Gastroesophageal sphincter (tissue), 4 donors: ENCODE results near the gene ZNF345. TPM values are rescaled to one million over a fixed set of nuclear protein-coding genes. Genes with fewer than 3 reads are reported as not detected.

Experiments used
- ATAC-seq: fragments of 150-250 bp; one replicate; pipeline ENCODE4 v1.9.1; 2016; ENCODE audit warnings: mild to moderate bottlenecking, moderate library complexity
- H3K27ac ChIP-seq, 4 donors: fragments of 200-600 bp; sonication (generic) in 3 of 4; 1 replicate in 3 of 4; 2 replicates in 1 of 4; pipeline ENCODE4 v1.5.1; 2016 to 2019
- H3K27me3 ChIP-seq: fragments of 200-600 bp; sonication (generic); one replicate; pipeline ENCODE4 v1.5.1; 2019
- H3K36me3 ChIP-seq, 2 donors: fragments of 200-600 bp; sonication (generic); one replicate each; pipeline ENCODE4 v1.5.1; 2019; ENCODE audit warnings: control low read depth in 1 of 2
- H3K4me1 ChIP-seq, 3 donors: fragments of 200-600 bp; sonication (generic); 1 replicate in 2 of 3; 2 replicates in 1 of 3; pipeline ENCODE4 v1.5.1; 2016 to 2019; ENCODE audit warnings: control low read depth in 2 of 3
- H3K4me3 ChIP-seq, 2 donors: fragments of 200-600 bp; sonication (generic); one replicate each; pipeline ENCODE4 v1.5.1; 2019; ENCODE audit warnings: mild to moderate bottlenecking in 1 of 2, moderate library complexity in 1 of 2
- H3K9me3 ChIP-seq, 3 donors: fragments of 200-600 bp; sonication (generic); one replicate each; pipeline ENCODE4 v1.5.1; 2017 to 2019; ENCODE audit warnings: control low read depth in 2 of 3
- EP300 ChIP-seq: sonication (generic); formaldehyde crosslinking; IDR thresholded peaks from one replicate; pipeline ENCODE4 v1.6.1; 2017; ENCODE audit warnings: antibody characterized with exemption, mild to moderate bottlenecking
- POLR2A ChIP-seq, 2 donors: fragments of 450-650 bp; IDR thresholded peaks; one replicate each; pipeline ENCODE4 v1.6.1; 2017; ENCODE audit warnings: antibody characterized with exemption in 2 of 2, mild to moderate bottlenecking in 2 of 2, moderate library complexity in 1 of 2
- POLR2AphosphoS5 ChIP-seq: sonication (generic); formaldehyde crosslinking; IDR thresholded peaks from one replicate; pipeline ENCODE4 v1.6.1; 2017; ENCODE audit warnings: antibody characterized with exemption
- WGBS, 2 donors: methylation state at CpG; one replicate each; pipeline ENCODE4 v1.1.5; 2018; ENCODE audit warnings: low coverage in 1 of 2; 5-methylcytosine and 5-hydroxymethylcytosine counted together
- total RNA-seq, 4 donors: library from RNA; depleted of rRNA; stranded (reverse); fragments of >200 nt; gene quantifications; one replicate each; pipeline ENCODE4 v1.1.0, GENCODE V29; 2016
- TF ChIP-seq, protein P1 (sequence below), 4 experiments: fragments of 200-600 bp in 2 of 4; fragments of 450-650 bp in 2 of 4; sonication (generic) in 1 of 4; IDR thresholded peaks; one replicate each; pipeline ENCODE4 v1.5.1; 2017 to 2019; ENCODE audit warnings: antibody characterized with exemption in 4 of 4, mild to moderate bottlenecking in 2 of 4, moderate library complexity in 2 of 4

Gene ZNF345
- total RNA-seq, 4 donors from 2014 or later = 3.9 to 7.8 (median 5.7) TPM

DNA sequence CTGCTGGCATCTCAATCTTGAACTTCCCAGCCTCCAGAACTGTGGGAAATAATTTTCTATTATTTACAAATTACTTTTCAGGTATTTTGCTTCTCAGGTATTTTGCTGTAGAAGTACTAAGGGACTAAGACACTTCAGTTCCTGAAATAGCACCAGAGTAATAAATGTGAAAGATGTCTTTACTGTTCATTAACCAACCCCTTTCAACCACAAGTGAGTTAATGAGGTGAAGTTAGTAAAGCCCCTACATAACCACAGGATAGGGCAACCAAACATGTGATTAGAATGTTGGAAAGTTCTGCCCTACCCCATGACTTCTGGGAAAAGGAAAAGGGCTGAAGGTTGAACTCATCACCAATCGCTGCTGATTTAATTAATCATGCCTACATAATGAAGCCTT, 2.7 kb upstream of the ZNF345 start:
- TF ChIP-seq, protein P1, sequence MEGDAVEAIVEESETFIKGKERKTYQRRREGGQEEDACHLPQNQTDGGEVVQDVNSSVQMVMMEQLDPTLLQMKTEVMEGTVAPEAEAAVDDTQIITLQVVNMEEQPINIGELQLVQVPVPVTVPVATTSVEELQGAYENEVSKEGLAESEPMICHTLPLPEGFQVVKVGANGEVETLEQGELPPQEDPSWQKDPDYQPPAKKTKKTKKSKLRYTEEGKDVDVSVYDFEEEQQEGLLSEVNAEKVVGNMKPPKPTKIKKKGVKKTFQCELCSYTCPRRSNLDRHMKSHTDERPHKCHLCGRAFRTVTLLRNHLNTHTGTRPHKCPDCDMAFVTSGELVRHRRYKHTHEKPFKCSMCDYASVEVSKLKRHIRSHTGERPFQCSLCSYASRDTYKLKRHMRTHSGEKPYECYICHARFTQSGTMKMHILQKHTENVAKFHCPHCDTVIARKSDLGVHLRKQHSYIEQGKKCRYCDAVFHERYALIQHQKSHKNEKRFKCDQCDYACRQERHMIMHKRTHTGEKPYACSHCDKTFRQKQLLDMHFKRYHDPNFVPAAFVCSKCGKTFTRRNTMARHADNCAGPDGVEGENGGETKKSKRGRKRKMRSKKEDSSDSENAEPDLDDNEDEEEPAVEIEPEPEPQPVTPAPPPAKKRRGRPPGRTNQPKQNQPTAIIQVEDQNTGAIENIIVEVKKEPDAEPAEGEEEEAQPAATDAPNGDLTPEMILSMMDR (IDR thresholded peaks at IDR 0.05) = no peak
- no peak for TF ChIP-seq EP300
- no peak for TF ChIP-seq POLR2AphosphoS5
- TF ChIP-seq POLR2A (IDR thresholded peaks at IDR 0.05) = no peak
- no peaks in the 10 kb centered on the region for H3K9me3 ChIP-seq
- H3K4me3 ChIP-seq = no peak overlapping the region
- H3K27me3 ChIP-seq = no peaks in the 10 kb centered on the region
- H3K4me1 ChIP-seq = peaks cover 0 to 35% (median 12%) of the 10 kb centered on the region in 3 donors
- WGBS, 2 donors = 78 to 100% methylated on average over 1 of the region's 1 CpG
- no peak for ATAC-seq
- no peak overlapping the region for H3K27ac ChIP-seq
- peaks cover 0 to 41% of the 10 kb centered on the region in 2 donors for H3K36me3 ChIP-seq

DNA sequence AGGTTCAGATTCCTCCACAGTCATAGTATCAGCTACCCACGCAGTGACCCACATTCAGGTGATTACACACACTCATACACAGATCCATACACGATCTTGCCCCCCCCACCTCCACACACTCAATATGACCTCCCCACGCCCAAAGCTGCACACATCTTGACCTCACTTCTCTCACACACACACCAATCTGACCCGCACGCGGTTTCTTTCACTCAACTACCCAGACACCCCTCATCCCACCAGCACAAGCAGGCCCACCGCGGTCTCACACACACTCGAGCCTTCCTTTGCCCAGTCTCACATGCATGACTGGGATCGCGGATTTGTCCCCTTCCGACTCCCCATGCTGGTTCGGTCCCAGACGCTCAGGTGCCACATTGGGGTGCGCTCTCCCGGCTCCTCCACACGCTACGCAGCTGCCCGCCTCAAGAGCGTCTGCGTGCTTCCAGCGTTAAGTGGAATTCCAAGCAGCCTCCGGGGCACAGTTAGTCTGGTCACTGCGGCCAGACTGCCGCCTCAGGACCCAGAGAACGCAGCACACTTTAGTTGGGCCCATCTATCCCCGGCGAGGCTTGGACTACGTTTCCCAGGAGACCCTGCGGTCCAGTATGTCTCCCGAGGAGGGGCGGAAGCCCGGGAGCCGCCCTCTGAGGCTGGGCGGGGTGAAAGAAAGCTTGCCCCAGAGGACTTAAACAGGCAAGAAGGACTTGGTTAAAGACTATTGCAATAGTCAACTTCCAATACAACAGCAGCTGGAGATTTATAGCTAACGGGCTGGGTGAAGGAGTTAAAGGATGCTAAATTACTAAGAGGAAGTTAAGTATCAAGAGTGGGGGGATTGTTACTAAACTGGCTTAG, 746 bp upstream of the ZNF345 start:
- Histone ChIP-seq H3K9me3 (peaks cover 0 to 13% (median 0%) of the 10 kb centered on the region in 3 donors), H3K36me3 (peaks cover 0 to 49% of the 10 kb centered on the region in 2 donors), H3K27me3 (no peaks in the 10 kb centered on the region), H3K4me3 (peak overlapping the region; percentile 81 to 91), H3K27ac (peak overlapping the region; percentile 80 to 92 (median 91)), H3K4me1 (peaks cover 0 to 35% (median 12%) of the 10 kb centered on the region in 3 donors)
- TF ChIP-seq POLR2A (IDR thresholded peaks at IDR 0.05) = peak in 1 of 2 donors; percentile 49
- TF ChIP-seq, protein P1 (IDR thresholded peaks at IDR 0.05) = no peak
- TF ChIP-seq EP300 = no peak
- TF ChIP-seq POLR2AphosphoS5 = peak; percentile 68
- peak; percentile 97 for ATAC-seq
- WGBS, 2 donors = 0 to 1% methylated on average over 13 to 15 of the region's 36 CpGs

DNA sequence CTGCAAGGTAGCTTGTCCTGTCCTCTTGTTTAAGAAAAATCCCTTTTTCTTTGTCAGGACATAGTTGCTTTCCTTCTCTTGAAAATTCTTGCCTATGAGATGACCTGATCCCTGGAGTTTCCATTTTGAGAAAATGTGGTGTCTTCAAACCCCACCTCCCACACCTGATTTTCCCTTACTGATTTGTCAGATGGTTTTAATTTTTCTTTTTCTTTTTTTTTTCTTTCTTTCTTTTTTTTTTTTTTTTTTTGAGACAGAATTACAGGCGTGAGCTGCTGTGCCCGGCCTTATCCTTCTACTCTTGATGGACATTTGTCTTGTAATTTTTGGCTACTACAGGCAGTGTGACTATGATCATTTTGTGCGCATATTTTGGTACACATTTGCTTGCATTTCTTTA, 1.2 kb downstream of the ZNF345 start:
- H3K4me3 ChIP-seq = peak overlapping the region in 1 of 2 donors; percentile 81
- peaks cover 0 to 24% (median 0%) of the 10 kb centered on the region in 3 donors for H3K9me3 ChIP-seq
- peaks cover 0 to 35% (median 12%) of the 10 kb centered on the region in 3 donors for H3K4me1 ChIP-seq
- TF ChIP-seq POLR2AphosphoS5 = no peak
- no peaks in the 10 kb centered on the region for H3K27me3 ChIP-seq
- H3K36me3 ChIP-seq = peaks cover 0 to 49% of the 10 kb centered on the region in 2 donors
- ATAC-seq = no peak
- 100% methylated on average over 1 of the region's 3 CpGs; no CpG with 5 or more reads in 1 of the 2 donors for WGBS, 2 donors
- H3K27ac ChIP-seq = no peak overlapping the region

DNA sequence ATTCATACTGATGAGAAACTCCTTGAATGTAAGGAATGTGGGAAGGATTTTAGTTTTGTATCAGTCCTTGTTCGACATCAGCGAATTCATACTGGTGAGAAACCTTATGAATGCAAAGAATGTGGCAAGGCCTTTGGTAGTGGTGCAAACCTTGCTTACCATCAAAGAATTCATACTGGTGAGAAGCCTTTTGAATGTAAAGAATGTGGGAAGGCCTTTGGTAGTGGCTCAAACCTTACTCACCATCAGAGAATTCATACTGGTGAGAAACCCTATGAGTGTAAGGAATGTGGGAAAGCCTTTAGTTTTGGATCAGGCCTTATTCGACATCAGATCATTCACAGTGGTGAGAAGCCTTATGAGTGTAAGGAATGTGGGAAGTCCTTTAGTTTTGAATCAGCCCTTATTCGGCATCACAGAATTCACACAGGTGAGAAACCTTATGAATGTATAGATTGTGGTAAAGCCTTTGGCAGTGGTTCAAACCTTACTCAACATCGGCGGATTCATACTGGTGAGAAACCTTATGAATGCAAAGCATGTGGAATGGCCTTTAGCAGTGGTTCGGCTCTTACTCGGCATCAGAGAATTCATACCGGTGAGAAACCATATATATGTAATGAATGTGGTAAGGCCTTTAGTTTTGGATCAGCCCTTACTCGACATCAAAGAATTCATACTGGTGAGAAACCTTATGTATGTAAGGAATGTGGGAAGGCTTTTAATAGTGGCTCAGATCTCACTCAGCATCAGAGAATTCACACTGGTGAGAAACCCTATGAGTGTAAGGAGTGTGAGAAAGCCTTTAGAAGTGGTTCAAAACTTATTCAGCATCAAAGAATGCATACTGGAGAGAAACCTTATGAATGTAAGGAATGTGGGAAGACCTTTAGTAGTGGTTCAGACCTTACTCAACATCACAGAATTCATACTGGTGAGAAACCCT, 26.6 kb downstream of the ZNF345 start:
- H3K4me1 ChIP-seq = no peaks in the 10 kb centered on the region
- H3K4me3 ChIP-seq = no peak overlapping the region
- no peak for ATAC-seq
- peaks cover 21 to 84% of the 10 kb centered on the region in 2 donors for H3K36me3 ChIP-seq
- TF ChIP-seq EP300 (no peak), POLR2AphosphoS5 (no peak), POLR2A (IDR thresholded peaks at IDR 0.05) (no peak)
- TF ChIP-seq, protein P1 (IDR thresholded peaks at IDR 0.05) = no peak
- no peaks in the 10 kb centered on the region for H3K27me3 ChIP-seq
- H3K27ac ChIP-seq = no peak overlapping the region
- WGBS, 2 donors = 90 to 97% methylated on average over 6 to 10 of the region's 10 CpGs
- H3K9me3 ChIP-seq = peaks cover 4 to 100% (median 18%) of the 10 kb centered on the region in 3 donors

DNA sequence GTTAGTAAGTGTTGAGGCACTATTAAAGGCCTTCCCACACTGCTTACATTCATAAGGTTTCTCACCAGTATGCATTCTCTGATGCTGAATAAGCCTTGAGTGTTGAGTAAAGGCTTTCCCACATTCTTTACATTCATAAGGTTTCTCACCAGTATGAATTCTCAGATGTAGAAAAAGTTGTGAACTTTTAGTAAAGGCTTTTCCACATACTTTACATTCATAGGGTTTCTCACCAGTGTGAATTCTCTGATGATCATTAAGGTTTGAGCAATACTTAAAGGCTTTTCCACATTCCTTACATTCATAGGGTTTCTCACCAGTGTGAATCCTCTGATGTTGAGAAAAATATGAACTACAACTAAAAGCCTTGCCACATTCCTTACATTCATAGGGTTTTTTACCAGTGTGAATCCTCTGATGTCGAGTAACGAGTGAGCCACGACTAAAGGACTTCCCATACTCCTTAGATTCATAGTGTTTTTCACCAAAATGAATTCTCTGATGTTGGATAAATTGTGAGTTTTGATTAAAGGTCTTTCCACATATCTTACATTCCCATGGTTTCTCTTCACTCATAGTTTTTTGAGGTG, 41.2 kb downstream of the ZNF345 start:
- TF ChIP-seq, protein P1 (IDR thresholded peaks at IDR 0.05) = no peak
- TF ChIP-seq EP300 (no peak), POLR2A (IDR thresholded peaks at IDR 0.05) (no peak), POLR2AphosphoS5 (no peak)
- H3K27me3 ChIP-seq = no peaks in the 10 kb centered on the region
- no peak overlapping the region for H3K4me3 ChIP-seq
- no peak overlapping the region for H3K27ac ChIP-seq
- peaks cover 43 to 94% of the 10 kb centered on the region in 2 donors for H3K36me3 ChIP-seq
- WGBS, 2 donors = 93 to 96% methylated on average over 3 of the region's 3 CpGs
- H3K9me3 ChIP-seq = peaks cover 25 to 100% (median 54%) of the 10 kb centered on the region in 3 donors
- ATAC-seq = no peak
- no peaks in the 10 kb centered on the region for H3K4me1 ChIP-seq
